ENCODE results near the gene TEX13D. TPM values are rescaled to one million over a fixed set of nuclear protein-coding genes. Genes with fewer than 3 reads are reported as not detected.

TEX13D gene
- total and polyA plus RNA-seq, 4 donors = not detected

GRCh38 chrX:124346117-124346876, 13.8 kb downstream of the TEX13D start, which contains the start of gene SH2D1A:
TSS of gene SH2D1A (plus strand) at chrX:124346563. CDS start at chrX:124346643, 80 bp downstream.
- no peak for DNase-seq (ENCODE audit: low spot score)
- H3K27ac ChIP-seq (ENCODE audit: low read depth in 1 of 2, low read length in 2 of 2) = no peak within 1 kb of the TSS
- H3K27me3 ChIP-seq (ENCODE audit: control insufficient read depth in 4 of 4, insufficient read depth in 4 of 4, low read length in 3 of 4) = no peaks in the 10 kb centered on the region
- H3K9me3 ChIP-seq (ENCODE audit: control insufficient read depth in 4 of 4, low read length in 3 of 4) = no peaks in the 10 kb centered on the region
- WGBS = 85% methylated on average over 19 of the region's 19 CpGs
- H3K9ac ChIP-seq (ENCODE audit: low read depth in 1 of 2, low read length in 2 of 2) = no peak within 1 kb of the TSS
- no peaks in the 10 kb centered on the region for H3K4me1 ChIP-seq (ENCODE audit: control insufficient read depth in 4 of 4, insufficient read depth in 4 of 4, low read length in 3 of 4)
- TF ChIP-seq FOXA2 (IDR thresholded peaks at IDR 0.05) (no peak), NR2F2 (IDR thresholded peaks at IDR 0.05) (no peak), REST (IDR thresholded peaks at IDR 0.05) (no peak), SP1 (IDR thresholded peaks at IDR 0.05) (no peak), YY1 (IDR thresholded peaks at IDR 0.05) (no peak), MAX (IDR thresholded peaks at IDR 0.05) (no peak), HNF4G (IDR thresholded peaks at IDR 0.05) (no peak), JUND (IDR thresholded peaks at IDR 0.05) (no peak), RXRA (IDR thresholded peaks at IDR 0.05) (no peak), RAD21 (IDR thresholded peaks at IDR 0.05) (no peak), ZBTB33 (IDR thresholded peaks at IDR 0.05) (no peak), HNF4A (conservative IDR thresholded peaks at IDR 0.05) (no peak), TAF1 (conservative IDR thresholded peaks at IDR 0.05) (no peak), ATF3 (IDR thresholded peaks at IDR 0.05) (no peak), FOXA1 (IDR thresholded peaks at IDR 0.05) (no peak), CTCF (IDR thresholded peaks at IDR 0.05; ENCODE audit: low read depth, low read length, missing input control) (no peak), EGR1 (IDR thresholded peaks at IDR 0.05; ENCODE audit: low read depth in 2 of 2) (no peak), GABPA (IDR thresholded peaks at IDR 0.05 in 1 of 2, conservative IDR thresholded peaks at IDR 0.05 in 1 of 2) (no peak)
- no peaks in the 10 kb centered on the region for H3K36me3 ChIP-seq (ENCODE audit: control insufficient read depth in 4 of 4, insufficient read depth in 3 of 4, low read depth in 1 of 4, low read length in 3 of 4)
- H3K4me3 ChIP-seq (ENCODE audit: low read depth in 1 of 3, low read length in 3 of 3) = no peak within 1 kb of the TSS
